D721Med (cell line): ENCODE data around the gene GARIN5B.
A peak's percentile ranks its signal among the peaks of the same experiment; 100 is the strongest.
"Not testable (repeated sequence)": the region's sequence is repeated elsewhere in the genome, so short reads cannot be mapped to it uniquely, and the experiment has no call there.

ENCODE experiments used
- DNase-seq: peaks from one replicate; pipeline ENCODE4 v3.0.0; 2011; ENCODE audit warnings: low spot score; ENCODE audit not compliant: insufficient read length
- FAIRE-seq: peaks from 2 replicates; lab custom pipeline; 2011; peaks lifted over from hg19 to GRCh38; lab: Jason Lieb, UNC
- CTCF ChIP-seq: IDR thresholded peaks from 2 replicates; pipeline ENCODE4 v1.5.1; 2012; ENCODE audit warnings: mild to moderate bottlenecking, control low read depth; ENCODE audit not compliant: insufficient read depth; ENCODE audit errors: missing control alignments

Gene GARIN5B

GRCh38 chr19:55362990-55363716 lies at the start of gene GARIN5B:
Gene GARIN5B (minus strand): TSS chr19:55363260. CDS start chr19:55363066, 194 bp downstream.
- no peak for TF ChIP-seq CTCF
- no peak for FAIRE-seq
- no peak for DNase-seq

- no peak for TF ChIP-seq CTCF
- no peak for FAIRE-seq
These were observed 47.1 kb upstream of the GARIN5B start for GRCh38 chr19:55410168-55410567.

DNA sequence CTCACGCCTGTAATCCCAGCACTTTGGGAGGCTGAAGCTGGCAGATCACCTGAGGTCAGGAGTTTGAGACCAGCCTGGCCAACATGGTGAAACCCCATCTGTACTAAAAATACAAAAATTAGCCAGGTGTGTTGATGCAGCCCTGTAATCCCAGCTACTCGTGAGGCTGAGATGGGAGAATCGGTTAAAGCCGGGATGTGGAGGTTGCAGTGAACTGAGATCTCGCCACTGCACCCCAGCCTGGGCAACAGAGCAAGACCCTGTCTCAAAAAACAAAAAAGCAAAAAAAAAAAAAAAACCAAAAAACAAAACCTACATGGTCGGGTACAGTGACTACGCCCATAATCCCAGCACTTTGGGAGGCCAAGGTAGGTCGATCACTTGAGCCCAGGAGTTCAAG lies 46.1 kb upstream of the GARIN5B start:
- DNase-seq, FAIRE-seq: not testable (repeated sequence)

More at GRCh38 chr19:55410168-55410567, 47.1 kb upstream of the GARIN5B start:
- DNase-seq, result no peak

DNA sequence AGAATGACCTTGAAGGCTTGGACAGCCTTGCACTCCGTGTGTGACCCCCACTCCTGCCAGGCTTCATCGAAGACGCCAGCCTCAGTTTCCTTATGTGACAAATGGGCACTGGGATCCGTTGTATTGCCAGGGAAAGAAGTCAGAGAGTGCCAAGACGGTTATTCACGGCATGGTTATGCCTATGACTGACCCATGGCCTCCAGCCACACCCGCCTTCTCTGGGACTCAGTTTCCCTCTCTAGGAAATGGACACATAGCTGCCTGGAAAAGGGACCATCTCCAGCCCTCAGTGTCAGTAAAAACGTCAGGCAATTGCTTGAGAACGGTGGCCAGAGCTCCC lies 45.4 kb upstream of the GARIN5B start:
- no peak for DNase-seq
- FAIRE-seq, result no peak
- TF ChIP-seq CTCF, result no peak

- FAIRE-seq (no peak), DNase-seq (peak; percentile 96)
- no peak for TF ChIP-seq CTCF
These were observed 44.9 kb upstream of the GARIN5B start for GRCh38 chr19:55407800-55408532.

DNA sequence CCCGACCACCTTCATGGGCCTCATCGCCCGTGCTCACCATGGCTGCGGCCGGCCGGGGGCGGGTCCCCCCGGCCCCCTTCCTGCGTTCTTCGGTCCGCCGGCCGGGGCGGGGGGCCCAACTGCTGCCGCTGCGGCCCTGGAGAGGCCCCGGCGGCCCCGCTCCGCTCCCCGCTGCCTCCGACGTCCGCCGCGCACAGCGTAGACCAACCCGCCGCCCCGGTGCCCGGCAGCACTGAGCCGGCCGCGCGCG lies 44.4 kb upstream of the GARIN5B start, which contains the start of gene UBE2S:
Gene UBE2S (minus strand): TSS at position 239 of the 250 bp plus-strand sequence. CDS start 199 bp downstream, at position 40.
- not testable (repeated sequence) for DNase-seq, FAIRE-seq

GRCh38 chr19:55406826-55407549 lies 43.9 kb upstream of the GARIN5B start:
- DNase-seq (no peak), FAIRE-seq (no peak)
- no peak for TF ChIP-seq CTCF
